ENCODE data around the gene EGLN3.

DNA sequence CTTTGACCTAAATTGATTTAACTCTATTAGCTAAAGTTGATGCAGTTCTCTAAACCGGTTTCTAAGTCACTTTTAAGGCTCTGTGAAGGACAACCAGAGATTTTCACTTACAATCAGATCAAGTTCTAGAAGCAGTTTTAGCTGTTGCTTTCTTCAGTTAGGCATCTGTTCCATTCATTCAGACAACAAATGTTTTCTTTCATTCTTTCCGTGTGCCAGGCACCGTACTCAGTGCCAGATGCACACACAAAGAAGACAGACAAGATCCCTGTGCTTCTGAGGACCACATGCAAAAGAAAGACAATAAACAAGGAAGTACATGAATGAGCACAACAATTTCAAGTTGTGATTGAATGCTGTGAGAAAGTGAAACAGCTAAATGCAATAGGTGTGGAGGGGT lies 11.1 kb upstream of the EGLN3 start:
- TF ChIP-seq POLR2A (IDR thresholded peaks at IDR 0.05): no peak
- TF ChIP-seq, protein P1, sequence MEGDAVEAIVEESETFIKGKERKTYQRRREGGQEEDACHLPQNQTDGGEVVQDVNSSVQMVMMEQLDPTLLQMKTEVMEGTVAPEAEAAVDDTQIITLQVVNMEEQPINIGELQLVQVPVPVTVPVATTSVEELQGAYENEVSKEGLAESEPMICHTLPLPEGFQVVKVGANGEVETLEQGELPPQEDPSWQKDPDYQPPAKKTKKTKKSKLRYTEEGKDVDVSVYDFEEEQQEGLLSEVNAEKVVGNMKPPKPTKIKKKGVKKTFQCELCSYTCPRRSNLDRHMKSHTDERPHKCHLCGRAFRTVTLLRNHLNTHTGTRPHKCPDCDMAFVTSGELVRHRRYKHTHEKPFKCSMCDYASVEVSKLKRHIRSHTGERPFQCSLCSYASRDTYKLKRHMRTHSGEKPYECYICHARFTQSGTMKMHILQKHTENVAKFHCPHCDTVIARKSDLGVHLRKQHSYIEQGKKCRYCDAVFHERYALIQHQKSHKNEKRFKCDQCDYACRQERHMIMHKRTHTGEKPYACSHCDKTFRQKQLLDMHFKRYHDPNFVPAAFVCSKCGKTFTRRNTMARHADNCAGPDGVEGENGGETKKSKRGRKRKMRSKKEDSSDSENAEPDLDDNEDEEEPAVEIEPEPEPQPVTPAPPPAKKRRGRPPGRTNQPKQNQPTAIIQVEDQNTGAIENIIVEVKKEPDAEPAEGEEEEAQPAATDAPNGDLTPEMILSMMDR (IDR thresholded peaks at IDR 0.05): no peak

Data from gastroesophageal sphincter (tissue), 3 donors.